ENCODE results near the gene SAMD3.

GRCh38 chr6:130163266-130163665 lies 59.5 kb downstream of the SAMD3 start:
- TF ChIP-seq CTCF (IDR thresholded peaks at IDR 0.05; ENCODE audit: insufficient read depth, low read depth, low read length): no peak
- TF ChIP-seq EZH2 (IDR thresholded peaks at IDR 0.05; ENCODE audit: insufficient read depth, low read length): no peak
